Caco-2 (cell line): Measurements from ENCODE around the gene DYRK1B. TPM values are rescaled to one million over a fixed set of nuclear protein-coding genes. Genes with fewer than 3 reads are reported as not detected.

Experiments
- BruUV-seq: library from RNA; stranded (reverse); fragments of 400-500 nt; replicated peaks from 2 replicates; lab custom pipeline; 2021; lab: Mats Ljungman, UMichigan
- CTCF ChIA-PET: fragments of 300-600 bp; sonication (Branson Sonifier 250); formaldehyde crosslinking; loops from one replicate; lab custom pipeline; 2022; ENCODE audit warnings: antibody characterized with exemption; lab: Charles Lee
- POLR2A ChIA-PET: fragments of 300-600 bp; sonication (Branson Sonifier 250); formaldehyde crosslinking; loops from one replicate; lab custom pipeline; 2022; ENCODE audit warnings: antibody characterized with exemption; lab: Charles Lee
- DNase-seq, 2 experiments: peaks; one replicate each; pipeline versions ENCODE4 v3.0.0 to v3.0.0-alpha.2; 2020 to 2022
- H3K27me3 ChIP-seq: replicated peaks from 2 replicates; pipeline ENCODE4 v1.6.0; 2011; ENCODE audit warnings: low read length; ENCODE audit not compliant: control insufficient read depth, insufficient read depth
- H3K36me3 ChIP-seq: 2 replicates; pipeline ENCODE4 v1.5.1; 2011; ENCODE audit warnings: low read length; ENCODE audit not compliant: control insufficient read depth, insufficient read depth
- H3K4me1 ChIP-seq: fragments of 250-450 bp; sonication (Bioruptor Pico); 2 replicates; pipeline ENCODE4 v1.5.1; 2020; ENCODE audit warnings: mild to moderate bottlenecking
- H3K4me3 ChIP-seq: 2 replicates; pipeline ENCODE4 v1.5.1; 2011; ENCODE audit warnings: low read depth, mild to moderate bottlenecking, control low read depth, low read length
- H3K9me3 ChIP-seq: fragments of 250-450 bp; sonication (Bioruptor Pico); 2 replicates; pipeline ENCODE4 v1.5.1; 2020; ENCODE audit warnings: mild to moderate bottlenecking, moderate library complexity
- H3K27ac Mint-ChIP-seq: one replicate; pipeline ENCODE4 v1.8.0; 2022; ENCODE audit warnings: mixed read lengths; ENCODE audit not compliant: unreplicated experiment
- H3K27me3 Mint-ChIP-seq: one replicate; pipeline ENCODE4 v1.8.0; 2022; ENCODE audit warnings: mixed read lengths; ENCODE audit not compliant: insufficient read depth, unreplicated experiment
- H3K36me3 Mint-ChIP-seq: one replicate; pipeline ENCODE4 v1.8.0; 2022; ENCODE audit warnings: mild to moderate bottlenecking, mixed read lengths; ENCODE audit not compliant: insufficient read depth, unreplicated experiment
- H3K4me1 Mint-ChIP-seq: one replicate; pipeline ENCODE4 v1.8.0; 2022; ENCODE audit warnings: low read depth, mixed read lengths; ENCODE audit not compliant: unreplicated experiment
- H3K4me3 Mint-ChIP-seq: one replicate; pipeline ENCODE4 v1.8.0; 2022; ENCODE audit warnings: mild to moderate bottlenecking, moderate library complexity, mixed read lengths; ENCODE audit not compliant: unreplicated experiment
- H3K9me3 Mint-ChIP-seq: one replicate; pipeline ENCODE4 v1.8.0; 2022; ENCODE audit warnings: mixed read lengths; ENCODE audit not compliant: unreplicated experiment
- intact Hi-C: fragments of 100-400 bp; cut with micrococcal nuclease; formaldehyde crosslinking; loops from one replicate; pipeline ENCODE4 v1.10.0; 2022; ENCODE audit not compliant: unreplicated experiment
- total RNA-seq: library from RNA; stranded (reverse); gene quantifications from 2 replicates; pipeline ENCODE4 v1.2.3, GENCODE V29; 2022
- TF ChIP-seq, protein P1 (sequence below), 2 experiments: fragments of 200-600 bp in 1 of 2; IDR thresholded peaks; 1 replicate in 1 of 2; 2 replicates in 1 of 2; pipeline versions ENCODE4 v1.5.1 to v1.8.0; 2011 to 2022; ENCODE audit warnings: antibody characterized with exemption in 1 of 2, control low read depth in 1 of 2, inconsistent platforms in 1 of 2, low read depth in 1 of 2, low read length in 1 of 2, mild to moderate bottlenecking in 1 of 2, moderate library complexity in 1 of 2; ENCODE audit not compliant: insufficient read depth in 1 of 2, severe bottlenecking in 1 of 2, unreplicated experiment in 1 of 2

Gene DYRK1B
- total RNA-seq, 1 experiment from 2014 or later = 5.4 TPM

GRCh38 chr19:39820696-39821095 is 13.3 kb downstream of the DYRK1B start:
- Histone ChIP-seq H3K4me3 (no peak overlapping the region), H3K9me3 (no peaks in the 10 kb centered on the region), H3K36me3 (no peaks in the 10 kb centered on the region), H3K4me1 (no peaks in the 10 kb centered on the region), H3K27me3 (no peaks in the 10 kb centered on the region)
- no peak overlapping the region for H3K4me3 Mint-ChIP-seq
- no peak overlapping the region for H3K27ac Mint-ChIP-seq
- H3K27me3 Mint-ChIP-seq = no peaks in the 10 kb centered on the region
- ChIA-PET CTCF (interaction anchor here (0.7 kb wide), 1 partner anchor 150 kb away, joined by 3 read pairs; the partner anchor contains the start of gene PSMC4), POLR2A (no interaction called here)
- no TSS peak for BruUV-seq
- no peaks in the 10 kb centered on the region for H3K9me3 Mint-ChIP-seq
- H3K36me3 Mint-ChIP-seq = no peaks in the 10 kb centered on the region
- no peak for DNase-seq
- intact Hi-C loops = no loop called here
- TF ChIP-seq, protein P1, sequence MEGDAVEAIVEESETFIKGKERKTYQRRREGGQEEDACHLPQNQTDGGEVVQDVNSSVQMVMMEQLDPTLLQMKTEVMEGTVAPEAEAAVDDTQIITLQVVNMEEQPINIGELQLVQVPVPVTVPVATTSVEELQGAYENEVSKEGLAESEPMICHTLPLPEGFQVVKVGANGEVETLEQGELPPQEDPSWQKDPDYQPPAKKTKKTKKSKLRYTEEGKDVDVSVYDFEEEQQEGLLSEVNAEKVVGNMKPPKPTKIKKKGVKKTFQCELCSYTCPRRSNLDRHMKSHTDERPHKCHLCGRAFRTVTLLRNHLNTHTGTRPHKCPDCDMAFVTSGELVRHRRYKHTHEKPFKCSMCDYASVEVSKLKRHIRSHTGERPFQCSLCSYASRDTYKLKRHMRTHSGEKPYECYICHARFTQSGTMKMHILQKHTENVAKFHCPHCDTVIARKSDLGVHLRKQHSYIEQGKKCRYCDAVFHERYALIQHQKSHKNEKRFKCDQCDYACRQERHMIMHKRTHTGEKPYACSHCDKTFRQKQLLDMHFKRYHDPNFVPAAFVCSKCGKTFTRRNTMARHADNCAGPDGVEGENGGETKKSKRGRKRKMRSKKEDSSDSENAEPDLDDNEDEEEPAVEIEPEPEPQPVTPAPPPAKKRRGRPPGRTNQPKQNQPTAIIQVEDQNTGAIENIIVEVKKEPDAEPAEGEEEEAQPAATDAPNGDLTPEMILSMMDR (IDR thresholded peaks at IDR 0.05; ENCODE audit: insufficient read depth in 1 of 2, low read depth in 1 of 2, low read length in 1 of 2, severe bottlenecking in 1 of 2, unreplicated experiment in 1 of 2) = no peak
- no peaks in the 10 kb centered on the region for H3K4me1 Mint-ChIP-seq

GRCh38 chr19:39819786-39820185 is 14.2 kb downstream of the DYRK1B start:
- Histone ChIP-seq H3K36me3 (no peaks in the 10 kb centered on the region), H3K9me3 (no peaks in the 10 kb centered on the region), H3K27me3 (no peaks in the 10 kb centered on the region), H3K4me3 (no peak overlapping the region), H3K4me1 (no peaks in the 10 kb centered on the region)
- intact Hi-C loops = no loop called here
- Mint-ChIP-seq H3K9me3 (no peaks in the 10 kb centered on the region), H3K36me3 (no peaks in the 10 kb centered on the region), H3K4me1 (no peaks in the 10 kb centered on the region), H3K27me3 (no peaks in the 10 kb centered on the region), H3K27ac (no peak overlapping the region), H3K4me3 (no peak overlapping the region)
- DNase-seq = no peak
- TF ChIP-seq, protein P1 (IDR thresholded peaks at IDR 0.05; ENCODE audit: insufficient read depth in 1 of 2, low read depth in 1 of 2, low read length in 1 of 2, severe bottlenecking in 1 of 2, unreplicated experiment in 1 of 2) = no peak
- POLR2A ChIA-PET = no interaction called here
- CTCF ChIA-PET = no interaction called here
- BruUV-seq = no TSS peak

DNA sequence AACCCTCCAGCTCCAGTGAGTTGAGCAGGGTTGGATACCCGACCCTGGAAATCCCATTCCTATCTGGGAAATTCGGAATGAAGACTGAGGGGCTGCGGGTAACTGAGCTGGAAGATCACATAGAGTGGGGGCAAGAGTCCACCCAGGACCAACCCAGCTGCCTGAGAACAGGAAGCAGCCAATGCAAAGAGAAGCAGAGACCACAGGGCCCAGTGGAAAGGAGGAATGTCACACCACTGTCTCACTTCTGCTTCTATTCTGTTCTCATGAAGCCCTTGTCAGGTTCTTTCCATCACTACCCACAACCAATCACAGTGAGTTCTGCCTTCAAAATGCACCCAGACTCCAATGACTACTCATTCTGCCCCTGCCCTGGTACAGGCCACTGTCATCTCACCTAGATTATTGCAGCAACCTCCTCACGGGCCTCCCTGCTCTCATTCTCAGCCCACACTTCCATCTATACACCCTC is 15.3 kb downstream of the DYRK1B start:
- Histone ChIP-seq H3K36me3 (no peaks in the 10 kb centered on the region), H3K9me3 (no peaks in the 10 kb centered on the region), H3K27me3 (no peaks in the 10 kb centered on the region), H3K4me1 (no peaks in the 10 kb centered on the region), H3K4me3 (no peak overlapping the region)
- TF ChIP-seq, protein P1 (IDR thresholded peaks at IDR 0.05; ENCODE audit: insufficient read depth in 1 of 2, low read depth in 1 of 2, low read length in 1 of 2, severe bottlenecking in 1 of 2, unreplicated experiment in 1 of 2) = no peak
- Mint-ChIP-seq H3K9me3 (no peaks in the 10 kb centered on the region), H3K27me3 (no peaks in the 10 kb centered on the region), H3K36me3 (no peaks in the 10 kb centered on the region), H3K4me1 (no peaks in the 10 kb centered on the region), H3K4me3 (no peak overlapping the region), H3K27ac (no peak overlapping the region)
- DNase-seq = no peak
- intact Hi-C loops = no loop called here
- CTCF ChIA-PET = no interaction called here
- POLR2A ChIA-PET = no interaction called here
- BruUV-seq = no TSS peak
